ENCODE measurements around the gene NDUFS6. TPM values are rescaled to one million over a fixed set of nuclear protein-coding genes. Genes with fewer than 3 reads are reported as not detected.
A peak's percentile ranks its signal among the peaks of the same experiment; 100 is the strongest.
"Not testable (repeated sequence)": the region's sequence is repeated elsewhere in the genome, so short reads cannot be mapped to it uniquely, and the experiment has no call there.

The NDUFS6 gene
- total and polyA plus RNA-seq, 2 donors (not counting 1 experiment from before 2014, with no cell fraction given), result 21.8 to 68.5 TPM

- Histone ChIP-seq H3K9ac (ENCODE audit: insufficient read depth, low read length) (no peak overlapping the region), H3K4me1 (ENCODE audit: control insufficient read depth, extremely low read depth, insufficient read depth, low read length) (peaks cover 12% of the 10 kb centered on the region), H3K27me3 (ENCODE audit: control insufficient read depth, insufficient read depth, low read length) (no peaks in the 10 kb centered on the region), H3K4me3 (replicated peaks in 1 of 4; ENCODE audit: control extremely low read depth in 1 of 4, insufficient read depth in 1 of 4, low read depth in 3 of 4, low read length in 4 of 4) (no peak overlapping the region), H4K20me1 (ENCODE audit: control insufficient read depth, extremely low read depth, insufficient read depth, low read length) (no peaks in the 10 kb centered on the region), H3K79me2 (ENCODE audit: control insufficient read depth, insufficient read depth, low read length) (peaks cover 35% of the 10 kb centered on the region), H3K36me3 (ENCODE audit: control insufficient read depth, insufficient read depth, low read length) (peaks cover 19% of the 10 kb centered on the region), H3K27ac (ENCODE audit: insufficient read depth, low read length) (no peak overlapping the region), H3K4me2 (ENCODE audit: extremely low read depth, insufficient read depth, low read length) (no peak overlapping the region), H2AFZ (ENCODE audit: low read length) (no peak overlapping the region), H3K9me3 (ENCODE audit: control insufficient read depth, insufficient read depth, low read depth, low read length) (no peaks in the 10 kb centered on the region)
- no peak for DNase-seq (ENCODE audit: low read depth in 2 of 2)
- TF ChIP-seq CTCF (conservative IDR thresholded peaks at IDR 0.05 in 1 of 2, IDR thresholded peaks at IDR 0.05 in 1 of 2; ENCODE audit: low read depth in 1 of 2, low read length in 2 of 2) (no peak), EZH2 (IDR thresholded peaks at IDR 0.05; ENCODE audit: low read length, missing control alignments) (no peak)
These were observed 4.0 kb upstream of the NDUFS6 start for GRCh38 chr5:1797103-1797800.

GRCh38 chr5:1797855-1798254 is 3.4 kb upstream of the NDUFS6 start:
- TF ChIP-seq EZH2 (IDR thresholded peaks at IDR 0.05; ENCODE audit: low read length, missing control alignments), result no peak
- TF ChIP-seq CTCF (conservative IDR thresholded peaks at IDR 0.05 in 1 of 2, IDR thresholded peaks at IDR 0.05 in 1 of 2; ENCODE audit: low read depth in 1 of 2, low read length in 2 of 2), result no peak
- Histone ChIP-seq H3K36me3 (ENCODE audit: control insufficient read depth, insufficient read depth, low read length) (peaks cover 19% of the 10 kb centered on the region), H2AFZ (ENCODE audit: low read length) (no peak overlapping the region), H3K4me1 (ENCODE audit: control insufficient read depth, extremely low read depth, insufficient read depth, low read length) (peaks cover 12% of the 10 kb centered on the region), H3K79me2 (ENCODE audit: control insufficient read depth, insufficient read depth, low read length) (peaks cover 38% of the 10 kb centered on the region), H3K9ac (ENCODE audit: insufficient read depth, low read length) (no peak overlapping the region), H3K27ac (ENCODE audit: insufficient read depth, low read length) (no peak overlapping the region), H3K4me3 (replicated peaks in 1 of 4; ENCODE audit: control extremely low read depth in 1 of 4, insufficient read depth in 1 of 4, low read depth in 3 of 4, low read length in 4 of 4) (no peak overlapping the region), H3K27me3 (ENCODE audit: control insufficient read depth, insufficient read depth, low read length) (no peaks in the 10 kb centered on the region), H4K20me1 (ENCODE audit: control insufficient read depth, extremely low read depth, insufficient read depth, low read length) (no peaks in the 10 kb centered on the region), H3K9me3 (ENCODE audit: control insufficient read depth, insufficient read depth, low read depth, low read length) (no peaks in the 10 kb centered on the region), H3K4me2 (ENCODE audit: extremely low read depth, insufficient read depth, low read length) (no peak overlapping the region)
- no peak for DNase-seq (ENCODE audit: low read depth in 2 of 2)

- not testable (repeated sequence) for H4K20me1 ChIP-seq (ENCODE audit: control insufficient read depth, extremely low read depth, insufficient read depth, low read length); H3K4me1 ChIP-seq (ENCODE audit: control insufficient read depth, extremely low read depth, insufficient read depth, low read length); DNase-seq (ENCODE audit: low read depth in 2 of 2); H3K9me3 ChIP-seq (ENCODE audit: control insufficient read depth, insufficient read depth, low read depth, low read length); H3K27me3 ChIP-seq (ENCODE audit: control insufficient read depth, insufficient read depth, low read length); H2AFZ ChIP-seq (ENCODE audit: low read length)
- H3K27ac ChIP-seq (ENCODE audit: insufficient read depth, low read length), result peak overlapping the region; percentile 72
- H3K9ac ChIP-seq (ENCODE audit: insufficient read depth, low read length), result peak overlapping the region; percentile 86
- H3K4me3 ChIP-seq (replicated peaks in 1 of 4; ENCODE audit: control extremely low read depth in 1 of 4, insufficient read depth in 1 of 4, low read depth in 3 of 4, low read length in 4 of 4), result peak overlapping the region; percentile 76 to 97 (median 90)
- peaks cover 45% of the 10 kb centered on the region for H3K79me2 ChIP-seq (ENCODE audit: control insufficient read depth, insufficient read depth, low read length)
- H3K36me3 ChIP-seq (ENCODE audit: control insufficient read depth, insufficient read depth, low read length), result peaks cover 20% of the 10 kb centered on the region
- peak overlapping the region; percentile 100 for H3K4me2 ChIP-seq (ENCODE audit: extremely low read depth, insufficient read depth, low read length)
These were observed 2.6 kb upstream of the NDUFS6 start for GRCh38 chr5:1798589-1798988.

Data from fibroblast of lung (primary cell).